GM08714 (cell line): Measurements from ENCODE around the gene SNTG2.

Experiments
- H3K4me3 ChIP-seq: fragments of 200-500 bp; sonication (Bioruptor generic); 2 replicates; pipeline ENCODE4 v1.5.1; 2014; ENCODE audit warnings: mild to moderate bottlenecking, low read length, inconsistent platforms
- ZNF274 ChIP-seq: IDR thresholded peaks from 2 replicates; pipeline ENCODE4 v1.6.1; 2012; ENCODE audit warnings: mild to moderate bottlenecking, low read depth, low read length

Gene SNTG2

DNA sequence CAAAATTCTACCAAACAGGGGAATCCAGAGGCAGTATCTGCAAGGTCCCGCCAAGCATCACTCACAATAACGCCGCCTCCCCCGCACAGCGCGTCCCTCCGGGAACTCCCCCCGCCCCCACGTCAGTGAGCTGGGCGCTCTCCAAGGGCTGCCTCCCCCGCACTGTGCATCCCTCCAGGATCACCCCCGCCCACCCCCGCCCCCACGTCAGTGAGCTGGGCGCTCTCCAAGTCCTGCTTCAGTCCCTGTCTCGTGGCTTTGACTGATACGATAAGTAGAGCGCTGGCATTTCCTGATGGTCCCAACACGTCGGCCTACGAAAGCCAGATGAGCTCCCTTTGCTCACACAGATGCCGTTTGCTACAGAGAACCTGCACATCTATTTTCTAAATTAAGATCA lies 331.9 kb downstream of the SNTG2 start:
- H3K4me3 ChIP-seq = no peak overlapping the region
- no peak for TF ChIP-seq ZNF274

DNA sequence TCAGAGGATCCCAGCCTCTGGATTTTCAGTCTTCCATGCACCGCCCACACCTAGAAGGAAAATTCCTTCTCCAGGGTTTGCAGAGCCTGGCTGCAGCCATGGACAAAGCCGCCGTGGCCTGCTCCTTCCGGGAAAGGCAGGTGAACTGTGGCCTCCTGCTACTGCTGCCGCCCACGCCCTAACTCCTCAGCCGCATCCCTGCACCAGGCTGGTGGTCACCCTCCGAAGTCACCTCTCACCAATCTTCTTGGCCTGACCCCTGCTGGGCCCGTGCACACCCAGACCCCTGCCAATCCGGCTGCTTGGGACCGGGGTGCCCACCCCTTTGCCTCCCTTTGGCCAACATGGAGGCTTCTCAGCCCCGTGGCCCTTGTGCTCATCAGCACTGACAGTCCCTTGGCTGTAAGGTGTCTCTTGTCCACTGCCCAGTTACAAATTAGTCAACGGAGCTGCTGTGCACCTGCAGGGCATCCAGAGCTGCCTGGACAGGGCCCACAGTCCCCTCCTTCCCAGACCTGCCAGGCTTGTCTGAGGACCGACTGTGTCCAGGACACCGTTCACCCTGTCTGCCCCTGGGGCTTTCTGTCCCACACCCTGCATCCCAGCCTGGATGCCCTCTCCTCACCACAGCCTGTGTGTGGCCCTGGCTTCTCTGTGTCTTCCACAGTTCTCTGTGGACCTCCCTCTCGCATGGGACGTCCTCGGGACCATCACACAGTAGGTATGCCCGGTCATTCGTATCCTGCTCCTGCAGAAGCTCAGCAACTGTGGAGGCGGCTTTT lies 332.6 kb downstream of the SNTG2 start:
- no peak for TF ChIP-seq ZNF274
- H3K4me3 ChIP-seq = no peak overlapping the region

DNA sequence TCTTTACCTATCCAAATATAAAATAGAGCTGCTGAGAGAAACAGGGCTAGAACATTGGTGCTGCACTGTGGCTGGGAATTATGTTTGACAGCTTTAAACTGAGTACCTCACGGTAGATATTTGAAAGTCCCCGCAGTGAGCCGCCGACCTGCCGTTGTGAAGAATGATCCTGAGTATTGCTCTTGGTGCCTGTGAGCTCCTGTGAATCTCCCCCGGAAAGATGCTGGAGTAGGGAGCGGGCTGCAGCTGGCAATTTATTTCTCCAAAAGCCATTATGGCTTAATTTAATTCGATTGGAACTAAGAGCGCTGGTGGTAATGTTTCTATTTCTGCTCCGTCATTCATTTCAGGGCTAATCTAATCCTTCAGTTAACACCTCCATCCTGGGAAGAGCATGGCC lies 333.2 kb downstream of the SNTG2 start:
- H3K4me3 ChIP-seq = no peak overlapping the region
- TF ChIP-seq ZNF274 = no peak

DNA sequence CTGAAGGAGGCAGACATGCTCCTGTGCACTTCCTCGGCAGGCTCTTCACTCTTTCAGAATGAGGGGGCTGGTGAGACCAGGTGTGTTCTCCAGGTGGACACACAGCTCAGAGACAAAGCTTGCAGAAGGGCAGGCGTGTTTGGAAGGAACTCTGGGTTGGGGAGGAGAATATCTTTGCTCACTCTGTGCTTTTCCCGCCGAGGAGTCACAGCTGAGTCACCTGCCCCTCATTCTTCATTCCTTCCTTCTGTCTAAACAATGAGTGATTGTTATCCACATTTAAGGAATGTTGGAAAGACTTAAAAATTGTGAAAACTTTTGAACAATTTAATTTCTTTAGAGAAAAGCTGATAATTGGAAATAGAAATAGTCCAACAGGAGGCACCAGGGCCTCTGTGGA lies 336.3 kb downstream of the SNTG2 start:
- no peak for TF ChIP-seq ZNF274

DNA sequence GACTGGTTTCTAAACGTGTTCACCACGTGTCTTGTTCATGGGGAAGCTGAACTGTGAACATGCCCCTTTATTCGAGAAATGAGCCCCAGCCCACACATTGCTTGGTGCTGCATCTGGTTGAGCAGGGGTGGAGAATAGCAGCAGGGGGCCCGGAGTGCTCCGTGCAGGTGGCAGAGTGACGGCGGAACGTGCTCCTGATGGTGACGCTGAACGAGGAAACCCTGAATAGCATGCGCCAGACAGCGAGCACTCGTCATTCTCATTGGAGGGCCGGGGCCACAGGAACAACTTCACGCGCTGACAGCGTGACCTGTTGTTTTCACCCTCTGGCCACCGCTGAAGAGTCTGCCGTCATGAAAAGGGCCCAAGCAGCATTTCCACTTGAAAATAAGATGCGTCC lies 336.8 kb downstream of the SNTG2 start:
- H3K4me3 ChIP-seq = no peak overlapping the region
- TF ChIP-seq ZNF274 = no peak

More for the DNA sequence above, 336.3 kb downstream of the SNTG2 start:
- no peak overlapping the region for H3K4me3 ChIP-seq

DNA sequence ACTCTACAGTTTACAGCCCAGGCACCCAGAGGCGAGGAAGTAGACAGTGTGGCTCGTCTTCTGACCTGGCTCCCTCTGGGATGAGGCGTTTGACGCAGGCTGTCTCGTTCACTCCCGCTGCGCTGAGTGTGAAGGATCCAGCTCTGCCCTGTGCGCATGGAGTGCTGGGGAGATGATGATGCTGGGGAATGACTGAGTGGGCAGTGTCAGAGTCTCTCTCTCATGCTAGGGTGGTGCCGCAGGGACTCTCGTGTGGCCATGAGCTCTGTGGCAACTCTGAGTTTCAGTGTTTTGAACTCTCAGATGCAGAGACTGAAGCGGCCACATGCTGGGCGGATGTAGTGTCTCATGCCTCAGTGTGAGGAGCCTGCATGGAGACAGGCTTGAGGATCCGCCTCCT lies 344.3 kb downstream of the SNTG2 start:
- H3K4me3 ChIP-seq = no peak overlapping the region
- no peak for TF ChIP-seq ZNF274

DNA sequence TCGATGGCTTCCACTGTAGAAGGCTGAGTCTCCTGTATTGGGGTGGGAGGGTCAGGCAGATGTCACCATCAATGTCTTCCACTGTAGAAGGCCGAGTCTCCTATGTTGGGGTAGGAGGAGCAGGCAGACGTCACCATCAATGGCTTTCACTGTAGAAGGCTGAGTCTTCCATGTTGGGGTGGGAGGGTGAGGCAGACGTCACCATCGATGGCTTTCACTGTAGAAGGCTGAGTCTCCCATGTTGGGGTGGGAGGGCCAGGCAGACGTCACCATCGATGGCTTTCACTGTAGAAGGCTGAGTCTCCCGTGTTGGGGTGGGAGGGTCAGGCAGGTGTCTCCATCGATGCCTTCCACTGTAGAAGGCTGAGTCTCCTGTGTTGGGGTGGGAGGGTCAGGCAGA lies 345.1 kb downstream of the SNTG2 start:
- TF ChIP-seq ZNF274 = no peak

DNA sequence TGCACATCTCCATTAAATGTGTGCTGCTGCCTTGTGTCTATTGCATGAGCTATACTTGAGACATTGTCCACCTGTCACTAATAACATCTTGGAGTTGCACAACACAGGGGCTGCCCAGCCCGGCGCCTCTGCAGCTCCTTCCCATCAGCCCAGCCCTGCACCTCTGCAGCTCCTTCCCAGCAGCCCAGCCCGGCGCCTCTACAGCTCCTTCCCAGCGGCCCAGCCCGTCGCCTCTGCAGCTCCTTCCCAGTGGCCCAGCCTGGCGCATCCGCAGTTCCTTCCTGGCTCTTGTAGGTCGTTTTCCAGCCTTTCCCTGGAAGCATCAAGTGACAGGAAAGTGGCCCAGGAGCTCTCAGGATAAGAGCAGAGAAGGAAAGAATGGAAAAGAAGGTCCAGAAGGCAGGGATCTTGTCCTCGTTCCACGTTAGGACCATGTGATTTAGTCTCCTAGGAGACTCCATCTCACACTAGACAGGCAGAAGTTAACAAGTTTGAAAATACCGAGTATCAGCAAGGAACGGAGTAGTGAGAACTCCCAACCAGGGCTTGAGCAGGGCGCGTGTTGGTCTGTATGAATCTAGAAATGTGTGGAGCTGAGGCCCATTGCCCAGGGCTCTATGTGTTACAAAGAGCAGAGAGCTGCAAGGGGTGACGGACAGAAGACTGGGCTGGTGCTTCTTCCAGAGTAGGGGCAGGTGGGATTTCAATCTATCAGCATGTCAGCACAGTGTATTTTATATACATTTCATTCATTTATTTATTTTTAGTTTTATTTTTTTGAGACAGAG lies 346.9 kb downstream of the SNTG2 start:
- no peak for TF ChIP-seq ZNF274
- H3K4me3 ChIP-seq = no peak overlapping the region

More for the DNA sequence above, 345.1 kb downstream of the SNTG2 start:
- no peak overlapping the region for H3K4me3 ChIP-seq

DNA sequence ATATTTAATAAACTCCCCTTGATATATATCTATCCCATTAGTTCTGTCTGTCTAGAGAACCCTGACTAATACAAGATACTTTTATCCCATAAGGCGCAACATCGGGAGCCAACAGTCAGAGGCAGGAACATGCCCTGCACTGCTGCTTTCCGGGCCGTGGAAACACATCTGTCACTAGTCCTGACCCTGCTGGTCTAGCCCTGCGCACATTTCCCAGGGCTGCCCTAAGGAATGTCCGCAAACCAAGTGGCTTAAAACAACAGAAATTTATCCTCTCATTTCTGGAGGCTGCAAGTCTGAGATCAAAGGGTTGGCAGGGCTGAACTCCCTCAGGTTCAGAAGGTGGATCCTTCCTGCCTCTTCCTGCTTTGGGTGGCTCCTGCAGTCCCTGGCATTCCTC lies 348.4 kb downstream of the SNTG2 start:
- no peak overlapping the region for H3K4me3 ChIP-seq
- no peak for TF ChIP-seq ZNF274

DNA sequence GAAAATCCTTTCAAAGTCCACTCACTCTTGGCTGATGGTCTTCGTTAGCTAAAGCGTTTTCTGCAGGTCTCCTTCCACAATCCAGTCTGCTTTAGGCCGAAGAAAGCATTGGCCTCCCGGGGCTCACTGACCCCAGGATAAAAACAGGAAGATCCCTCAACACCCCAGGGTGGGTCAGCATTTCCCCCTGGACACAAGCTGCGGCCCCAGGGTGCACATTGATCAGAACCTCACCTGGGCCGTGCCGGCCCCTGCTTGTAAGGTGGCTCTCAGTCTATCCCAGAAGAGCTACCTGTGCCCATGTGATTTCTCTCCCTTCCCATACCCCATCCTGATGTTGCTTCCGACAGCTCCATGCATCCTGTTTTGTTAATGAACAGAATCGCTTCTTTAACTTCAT lies 349.6 kb downstream of the SNTG2 start:
- H3K4me3 ChIP-seq = no peak overlapping the region
- no peak for TF ChIP-seq ZNF274

DNA sequence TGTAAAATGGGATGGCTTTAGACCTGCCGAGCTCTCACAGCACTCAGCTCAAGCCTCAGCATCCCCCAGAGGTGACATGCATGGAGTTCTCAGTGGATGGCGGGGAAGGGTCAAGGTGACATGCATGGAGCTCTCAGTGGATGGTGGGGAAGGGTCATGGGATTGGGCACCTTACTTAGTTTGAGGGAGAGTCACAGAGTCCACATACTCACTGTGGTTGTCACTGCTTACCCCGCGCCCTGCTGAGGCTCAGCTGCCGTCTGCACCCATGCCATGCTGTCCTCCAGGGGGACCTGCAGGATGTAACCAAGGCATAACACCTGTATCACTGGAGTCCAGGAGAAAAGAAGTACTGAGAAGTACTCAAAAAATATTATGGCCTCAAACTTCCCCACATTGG lies 350.4 kb downstream of the SNTG2 start:
- no peak overlapping the region for H3K4me3 ChIP-seq
- TF ChIP-seq ZNF274 = no peak

DNA sequence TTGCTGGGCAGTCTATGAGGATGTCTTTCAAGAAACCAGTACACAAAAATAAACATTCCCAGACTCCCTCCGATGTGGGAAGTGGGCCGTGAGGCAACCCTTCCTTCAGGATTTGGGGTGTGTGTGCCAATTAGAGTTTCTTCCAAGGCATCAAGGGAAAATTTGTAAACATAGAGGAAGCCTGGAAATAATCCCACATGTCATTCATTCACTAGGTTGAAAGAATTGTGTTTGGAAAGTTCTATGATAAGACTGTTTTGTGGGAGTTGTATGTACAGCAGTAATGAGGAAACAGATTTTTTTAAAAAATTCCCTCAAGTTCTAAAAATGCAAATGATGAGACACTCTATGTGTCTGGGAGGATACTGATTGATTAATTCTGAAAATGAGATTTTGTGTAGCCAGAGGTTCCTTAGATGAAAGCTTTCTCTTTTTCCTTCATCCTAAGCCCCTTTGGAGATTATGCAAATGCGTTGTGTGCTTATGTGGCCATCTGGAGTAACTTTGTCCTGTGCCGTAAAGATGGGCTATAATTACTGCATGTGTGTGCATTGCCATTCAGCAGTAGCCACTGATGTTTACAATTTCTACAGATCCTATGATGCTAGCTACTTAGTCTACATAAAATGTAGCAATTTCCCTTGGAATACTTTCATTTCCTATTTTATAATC lies 354.8 kb downstream of the SNTG2 start:
- no peak overlapping the region for H3K4me3 ChIP-seq
- TF ChIP-seq ZNF274 = no peak

DNA sequence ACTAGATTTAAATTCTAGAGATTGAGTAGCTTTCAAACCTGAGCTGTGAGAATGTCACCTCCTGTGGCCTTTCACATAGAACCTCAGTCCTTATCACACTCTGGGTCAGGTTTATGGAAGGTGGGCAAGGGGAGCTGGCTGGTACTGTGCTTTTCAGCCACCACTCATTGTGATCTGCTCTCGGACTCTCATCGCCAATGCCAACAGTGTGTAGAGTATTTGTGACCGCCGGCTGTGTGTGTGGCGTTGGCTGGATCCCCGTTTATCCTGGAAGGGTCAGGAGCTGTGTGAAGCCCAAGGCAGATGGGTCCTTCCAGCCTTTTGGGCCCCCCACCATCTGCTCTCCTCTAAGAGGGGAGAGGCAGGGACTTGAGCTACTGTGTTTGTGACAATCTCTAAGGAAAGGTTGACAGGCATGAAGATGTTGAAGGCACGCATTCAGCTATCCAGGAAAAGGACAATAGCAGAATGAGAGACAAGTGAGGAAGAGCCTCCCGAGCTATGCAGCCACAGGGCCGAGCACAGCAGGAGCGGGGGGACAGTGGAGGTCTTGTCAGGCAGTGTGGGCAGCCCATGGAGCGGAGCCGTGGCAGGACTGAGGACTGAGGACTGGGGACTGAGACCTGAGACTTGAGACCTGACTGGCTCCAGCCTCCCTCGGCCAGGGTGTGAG lies 355.5 kb downstream of the SNTG2 start:
- TF ChIP-seq ZNF274 = no peak
- no peak overlapping the region for H3K4me3 ChIP-seq
